Gastrocnemius medialis (tissue), 4 donors: ENCODE data around the gene INPP5D. TPM values are rescaled to one million over a fixed set of nuclear protein-coding genes. Genes with fewer than 3 reads are reported as not detected.
"Not testable (repeated sequence)": the region's sequence is repeated elsewhere in the genome, so short reads cannot be mapped to it uniquely, and the experiment has no call there.

Source experiments
- ATAC-seq, 2 donors: fragments of 150-250 bp; one replicate each; pipeline ENCODE4 v1.9.1; 2016
- DNase-seq, 2 donors: peaks; one replicate each; pipeline ENCODE4 v3.0.0-alpha.2; 2019
- H3K27ac ChIP-seq, 4 donors: fragments of 200-600 bp; sonication (generic); 1 replicate in 1 of 4; 2 replicates in 3 of 4; pipeline ENCODE4 v1.5.1; 2016 to 2018; ENCODE audit warnings: mild to moderate bottlenecking in 2 of 4, moderate library complexity in 1 of 4
- H3K27me3 ChIP-seq, 3 donors: fragments of 200-600 bp; sonication (generic) in 2 of 3; 1 replicate in 1 of 3; 2 replicates in 2 of 3; pipeline versions ENCODE4 v1.5.1 to v1.6.0; 2016 to 2019; ENCODE audit warnings: mild to moderate bottlenecking in 1 of 3, moderate library complexity in 1 of 3
- H3K36me3 ChIP-seq, 2 donors: fragments of 200-600 bp; sonication (generic) in 1 of 2; one replicate each; pipeline ENCODE4 v1.5.1; 2017 to 2018
- H3K4me1 ChIP-seq, 2 donors: fragments of 200-600 bp; sonication (generic) in 1 of 2; one replicate each; pipeline ENCODE4 v1.5.1; 2016 to 2017; ENCODE audit warnings: mild to moderate bottlenecking in 2 of 2
- H3K4me3 ChIP-seq, 4 donors: fragments of 200-600 bp; sonication (generic) in 3 of 4; 1 replicate in 1 of 4; 2 replicates in 3 of 4; pipeline ENCODE4 v1.5.1; 2016 to 2019; ENCODE audit warnings: mild to moderate bottlenecking in 2 of 4
- H3K9me3 ChIP-seq, 3 donors: fragments of 200-600 bp; sonication (generic) in 2 of 3; 1 replicate in 1 of 3; 2 replicates in 2 of 3; pipeline ENCODE4 v1.5.1; 2016 to 2019
- CTCF ChIP-seq, 5 experiments: fragments of 450-650 bp in 3 of 5; fragments of 200-600 bp in 2 of 5; sonication (generic) in 2 of 5; IDR thresholded peaks in 4 of 5; conservative IDR thresholded peaks in 1 of 5; 1 replicate in 4 of 5; 2 replicates in 1 of 5; pipeline ENCODE4 v1.5.1; 2016 to 2019; ENCODE audit warnings: antibody characterized with exemption in 5 of 5, mild to moderate bottlenecking in 3 of 5, moderate library complexity in 3 of 5
- POLR2A ChIP-seq, 2 donors: fragments of 450-650 bp; IDR thresholded peaks; one replicate each; pipeline ENCODE4 v1.6.1; 2017; ENCODE audit warnings: antibody characterized with exemption in 2 of 2, mild to moderate bottlenecking in 2 of 2, moderate library complexity in 2 of 2
- in situ Hi-C, 4 donors: fragments of 200-750 bp; cut with MboI; loops; one replicate each; pipeline versions ENCODE4 v1.15.0 to v1.8.0; 2017; ENCODE audit warnings: low sequenced_read_pairs in 4 of 4
- intact Hi-C: fragments of 100-400 bp; cut with DNase I; formaldehyde crosslinking; loops from one replicate; pipeline ENCODE4 v1.15.1; 2023; ENCODE audit warnings: low total_unique reads
- total RNA-seq, 4 donors: library from RNA; depleted of rRNA; stranded (reverse); fragments of >200 nt; gene quantifications; one replicate each; pipeline versions ENCODE4 v1.1.0 to v1.2.3, GENCODE V29; 2016

The INPP5D gene
- total RNA-seq, 4 donors from 2014 or later: 1.7 to 18.7 (median 4.9) TPM

GRCh38 chr2:233152541-233152940 lies 92.4 kb downstream of the INPP5D start:
- Histone ChIP-seq H3K9me3 (no peaks in the 10 kb centered on the region), H3K27me3 (peaks cover 0 to 2% (median 0%) of the 10 kb centered on the region in 3 donors), H3K36me3 (no peaks in the 10 kb centered on the region), H3K4me1 (no peaks in the 10 kb centered on the region), H3K4me3 (no peak overlapping the region), H3K27ac (no peak overlapping the region)
- TF ChIP-seq CTCF (IDR thresholded peaks at IDR 0.05 in 4 of 5, conservative IDR thresholded peaks at IDR 0.05 in 1 of 5) (no peak), POLR2A (IDR thresholded peaks at IDR 0.05) (no peak)
- in situ Hi-C loops: no loop called here
- ATAC-seq (peak in 1 of 2 donors; percentile 56), DNase-seq (peak; percentile 11 to 43)
- intact Hi-C loops: no loop called here

DNA sequence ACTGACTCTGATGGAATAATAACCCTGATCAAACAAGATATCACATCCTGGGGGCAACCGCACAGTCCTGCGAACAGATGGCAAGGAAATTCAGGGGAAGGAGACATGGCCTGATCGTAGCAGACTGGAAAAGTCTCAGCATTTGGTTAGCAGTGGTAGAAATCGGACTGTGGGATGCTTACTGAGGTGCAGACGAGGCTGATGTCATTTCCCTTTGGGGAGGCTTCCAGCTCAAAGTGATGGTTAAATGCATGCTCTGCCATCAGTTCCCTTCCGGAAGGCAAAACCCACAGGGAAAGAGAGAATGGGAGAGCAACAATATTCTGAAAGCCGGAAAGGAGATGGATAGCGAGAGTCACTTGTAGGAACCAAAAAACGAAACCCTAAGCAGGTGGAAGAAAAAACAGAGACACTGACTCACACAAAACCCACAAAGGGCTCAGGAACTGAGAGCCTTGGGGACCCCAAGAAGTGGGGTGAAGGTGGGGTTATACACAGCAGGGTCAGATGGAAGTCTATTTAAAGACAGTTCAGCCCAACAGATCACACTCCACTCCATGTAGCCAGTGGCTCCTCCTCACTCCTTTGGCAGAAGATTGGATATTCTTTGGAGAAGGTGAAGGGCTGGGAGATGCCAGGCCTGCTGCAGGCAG lies 93.1 kb downstream of the INPP5D start:
- no peak for ATAC-seq
- TF ChIP-seq POLR2A (IDR thresholded peaks at IDR 0.05): no peak
- TF ChIP-seq CTCF (IDR thresholded peaks at IDR 0.05 in 4 of 5, conservative IDR thresholded peaks at IDR 0.05 in 1 of 5): no peak
- Histone ChIP-seq H3K27me3 (peaks cover 0 to 2% (median 0%) of the 10 kb centered on the region in 3 donors), H3K27ac (no peak overlapping the region), H3K4me1 (no peaks in the 10 kb centered on the region), H3K36me3 (no peaks in the 10 kb centered on the region), H3K4me3 (no peak overlapping the region), H3K9me3 (no peaks in the 10 kb centered on the region)
- in situ Hi-C loops (no loop called here), intact Hi-C loops (no loop called here)
- DNase-seq: no peak

DNA sequence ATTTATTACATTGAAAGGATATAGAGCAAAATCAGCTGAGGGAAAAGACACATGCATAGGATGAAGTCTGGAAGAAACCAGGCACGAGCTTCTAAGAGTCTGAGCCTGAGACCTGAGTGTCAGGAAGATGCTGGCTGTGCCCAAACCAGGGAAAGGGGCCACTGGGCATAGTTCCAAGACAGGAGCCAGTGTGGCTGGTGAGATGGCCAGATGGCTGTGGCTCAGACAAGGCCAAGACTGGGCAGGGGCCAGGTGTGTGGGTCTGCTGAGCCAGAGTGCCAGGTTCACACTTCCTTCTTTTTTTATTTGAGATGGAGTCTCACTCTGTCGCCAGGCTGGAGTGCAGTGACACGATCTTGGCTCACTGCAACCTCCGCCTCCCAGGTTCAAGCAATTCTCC lies 95.9 kb downstream of the INPP5D start:
- no peak overlapping the region for H3K4me3 ChIP-seq
- ATAC-seq (no peak), DNase-seq (no peak)
- intact Hi-C loops: no loop called here
- TF ChIP-seq CTCF (IDR thresholded peaks at IDR 0.05 in 4 of 5, conservative IDR thresholded peaks at IDR 0.05 in 1 of 5) (no peak), POLR2A (IDR thresholded peaks at IDR 0.05) (no peak)
- H3K36me3 ChIP-seq: no peaks in the 10 kb centered on the region
- H3K27ac ChIP-seq: no peak overlapping the region
- in situ Hi-C loops: no loop called here
- no peaks in the 10 kb centered on the region for H3K4me1 ChIP-seq
- no peaks in the 10 kb centered on the region for H3K9me3 ChIP-seq
- H3K27me3 ChIP-seq: no peaks in the 10 kb centered on the region

DNA sequence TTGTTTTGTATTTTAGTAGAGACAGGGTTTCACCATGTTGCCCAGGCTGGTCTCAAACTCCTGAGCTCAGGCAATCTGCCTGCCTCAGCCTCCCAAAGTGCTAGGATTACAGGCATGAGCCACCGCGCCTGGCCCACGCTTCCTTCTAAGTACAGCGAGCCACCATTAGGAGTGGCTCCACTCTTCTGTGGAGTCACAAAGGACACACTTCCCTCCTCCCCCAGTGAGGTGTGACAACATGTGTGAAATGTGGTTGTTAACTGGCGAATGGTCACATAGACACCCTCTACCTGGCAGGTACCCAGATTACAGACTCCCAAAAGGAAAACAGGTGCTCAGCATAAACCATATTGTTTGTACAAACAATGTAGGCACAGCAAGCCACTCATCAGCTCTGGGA lies 96.3 kb downstream of the INPP5D start:
- H3K9me3 ChIP-seq, ATAC-seq, intact Hi-C loops, in situ Hi-C loops, H3K27me3 ChIP-seq, DNase-seq, H3K4me3 ChIP-seq, H3K4me1 ChIP-seq, H3K27ac ChIP-seq, H3K36me3 ChIP-seq: not testable (repeated sequence)

DNA sequence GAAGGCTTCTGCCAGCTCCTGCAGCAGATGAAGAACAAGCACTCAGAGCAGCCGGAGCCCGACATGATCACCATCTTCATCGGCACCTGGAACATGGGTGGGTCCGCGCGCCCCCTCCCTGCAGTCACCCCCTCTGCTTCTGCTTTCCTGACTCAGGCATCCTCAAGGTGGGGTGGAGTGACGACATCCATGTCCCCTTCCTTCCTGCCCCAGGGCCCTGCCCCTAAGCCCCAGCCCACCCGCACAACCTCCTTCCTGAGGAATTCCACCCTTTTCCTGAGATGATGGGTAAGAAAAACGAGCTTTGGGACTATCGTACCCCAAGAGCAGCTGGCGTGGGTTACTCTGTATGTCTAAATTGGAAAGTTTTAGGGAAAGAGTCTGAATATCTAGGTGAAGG lies 101.6 kb downstream of the INPP5D start:
- Histone ChIP-seq H3K9me3 (no peaks in the 10 kb centered on the region), H3K27ac (no peak overlapping the region), H3K27me3 (peaks cover 0 to 3% (median 0%) of the 10 kb centered on the region in 3 donors), H3K4me1 (no peaks in the 10 kb centered on the region), H3K4me3 (no peak overlapping the region), H3K36me3 (no peaks in the 10 kb centered on the region)
- in situ Hi-C loops: no loop called here
- intact Hi-C loops: no loop called here
- TF ChIP-seq CTCF (IDR thresholded peaks at IDR 0.05 in 4 of 5, conservative IDR thresholded peaks at IDR 0.05 in 1 of 5) (no peak), POLR2A (IDR thresholded peaks at IDR 0.05) (no peak)
- ATAC-seq (no peak), DNase-seq (no peak)
